NCI-H446 treated with DMSO at 0.1 percent for 48 hours (cell line): ENCODE measurements around the gene USP46.

Experiments
- DNase-seq: peaks from one replicate; lab custom pipeline; 2025; lab: John Stamatoyannopoulos, UW

Gene USP46

GRCh38 chr4:52574036-52574435 lies 85.1 kb downstream of the USP46 start:
- DNase-seq: no peak

- no peak for DNase-seq
Observed at GRCh38 chr4:52573551-52573950, 85.5 kb downstream of the USP46 start.

- DNase-seq: no peak
Observed at GRCh38 chr4:52572936-52573485, 86.1 kb downstream of the USP46 start.

DNA sequence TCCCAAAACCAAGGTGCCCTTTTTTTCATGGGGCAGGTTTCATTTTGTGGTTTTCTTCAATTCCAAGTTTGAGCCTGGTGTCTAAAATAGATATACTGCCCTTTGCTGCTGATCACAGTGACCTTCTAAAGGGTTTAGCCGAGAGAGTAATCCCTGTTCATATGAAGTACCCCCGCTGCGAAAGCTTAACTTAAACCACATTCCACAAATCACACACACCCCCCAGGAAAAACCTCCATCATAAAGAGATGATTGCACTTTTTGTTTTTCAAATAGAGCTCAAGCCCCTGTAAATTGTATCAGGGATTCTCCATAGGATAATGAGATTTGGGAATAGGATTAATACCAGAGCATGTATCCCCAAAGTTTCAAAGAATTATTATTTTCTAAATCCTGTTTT lies 90.8 kb downstream of the USP46 start:
- no peak for DNase-seq

- DNase-seq: no peak
Observed at GRCh38 chr4:52566136-52567031, 92.7 kb downstream of the USP46 start.

DNA sequence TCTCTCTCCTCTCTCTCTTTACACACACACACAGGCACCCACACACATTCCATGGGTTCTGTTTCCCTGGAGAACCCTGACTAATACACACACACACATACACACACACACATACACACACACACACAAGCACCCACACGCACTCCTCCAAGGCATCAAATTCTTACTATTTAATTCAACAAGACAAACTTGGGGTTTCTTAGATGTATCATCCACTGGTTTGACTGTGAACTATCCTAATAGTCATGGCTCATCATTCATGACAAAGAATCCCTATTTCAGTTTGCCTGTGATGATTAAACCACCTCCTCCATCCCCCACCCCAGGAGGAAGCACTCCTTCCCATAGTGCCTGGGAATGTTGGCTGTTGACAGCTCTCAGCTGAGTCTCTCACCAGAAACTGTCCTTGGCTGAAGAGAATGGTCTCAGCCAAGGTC lies 98.2 kb downstream of the USP46 start:
- no peak for DNase-seq

DNA sequence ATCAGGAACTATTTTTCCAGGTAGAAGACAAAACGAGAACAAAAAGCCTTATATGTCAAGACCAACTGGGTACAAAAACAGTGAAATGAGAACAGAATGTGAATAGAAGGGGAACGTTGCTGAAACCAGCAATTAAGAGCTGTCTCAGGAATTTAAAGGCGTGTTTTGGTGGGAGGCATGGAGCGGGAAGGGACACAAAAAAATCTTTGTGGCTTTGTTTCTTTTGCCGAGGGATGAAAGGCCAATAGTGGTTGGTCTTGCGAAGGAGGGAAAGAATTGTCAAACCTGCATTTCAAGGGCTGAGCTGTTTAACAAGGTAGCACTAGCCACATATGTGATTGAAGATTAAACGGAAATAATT lies 103.8 kb downstream of the USP46 start:
- DNase-seq: no peak

DNA sequence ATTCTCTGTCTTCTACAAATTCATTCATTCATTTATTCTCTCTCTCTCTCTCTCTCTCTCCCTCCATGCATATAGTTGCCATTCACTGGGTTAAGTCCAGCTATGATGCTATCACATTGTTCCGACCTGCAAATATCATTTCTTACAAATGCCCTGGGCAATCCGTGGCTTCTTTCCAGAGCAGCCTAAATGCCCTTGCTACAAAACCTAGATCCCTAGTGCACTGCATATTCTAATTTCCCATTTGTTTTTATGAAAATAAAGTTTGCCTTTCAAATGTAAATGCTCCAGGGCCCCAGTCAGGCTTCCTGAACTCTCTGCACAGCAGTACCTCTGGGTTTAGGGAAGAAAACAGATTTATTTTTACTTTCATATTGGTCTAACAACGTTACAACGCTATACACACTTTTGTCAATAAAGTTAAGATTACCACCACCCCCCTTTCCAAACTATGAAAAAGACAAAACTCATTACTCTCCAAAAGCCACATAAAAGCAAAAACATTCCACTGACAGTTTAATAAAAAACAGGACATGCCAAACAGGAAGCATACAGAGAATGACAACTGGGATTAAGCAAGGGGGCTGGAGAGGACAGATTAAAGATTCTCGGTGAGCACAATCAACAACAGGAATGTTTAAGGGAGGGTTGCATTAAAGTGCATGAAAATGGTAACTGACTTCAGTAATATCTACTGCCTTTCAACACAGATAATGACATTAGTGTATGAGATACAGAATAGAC lies 104.3 kb downstream of the USP46 start:
- no peak for DNase-seq

- DNase-seq: no peak
Observed at GRCh38 chr4:52552778-52553177, 106.3 kb downstream of the USP46 start.

GRCh38 chr4:52551487-52551886 lies 107.6 kb downstream of the USP46 start:
- DNase-seq: peak; percentile 32

GRCh38 chr4:52550186-52550585 lies 108.9 kb downstream of the USP46 start:
- no peak for DNase-seq

DNA sequence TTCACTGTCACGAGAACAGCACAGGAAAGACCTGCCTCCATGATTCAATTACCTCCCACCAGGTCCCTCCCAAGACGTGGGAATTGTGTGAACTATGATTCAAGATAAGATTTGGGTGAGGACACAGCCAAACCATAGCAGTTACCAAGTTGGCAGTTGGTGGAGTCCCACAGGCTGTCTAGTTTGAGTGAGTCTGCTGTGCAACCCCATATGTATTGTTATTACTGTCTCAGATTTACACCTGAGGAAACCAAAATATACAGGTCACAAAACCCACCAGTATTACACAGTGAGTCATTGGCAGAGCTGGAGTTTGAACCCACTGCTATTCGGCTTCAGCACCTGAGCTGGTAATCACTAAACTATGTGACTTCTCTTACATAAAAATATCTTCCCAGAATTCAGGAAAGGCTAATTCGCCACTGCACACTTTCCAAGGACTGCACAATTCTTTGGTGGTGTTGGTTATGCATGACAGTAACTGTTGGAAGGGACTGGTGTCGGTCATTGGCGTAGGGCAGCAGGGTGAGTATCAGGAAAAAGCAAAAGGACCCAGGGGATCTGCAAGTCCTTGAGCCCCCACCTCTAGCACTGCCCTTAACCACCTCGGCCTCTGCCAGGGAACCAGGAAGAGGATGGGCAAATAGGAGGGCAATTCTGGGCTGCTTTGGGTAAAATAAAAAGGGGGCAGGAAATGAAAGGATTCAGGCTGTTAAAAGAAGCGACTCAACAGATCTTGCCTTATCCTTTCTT lies 110.1 kb downstream of the USP46 start:
- DNase-seq: no peak

- no peak for DNase-seq
Observed at GRCh38 chr4:52546449-52546848, 112.7 kb downstream of the USP46 start.

DNA sequence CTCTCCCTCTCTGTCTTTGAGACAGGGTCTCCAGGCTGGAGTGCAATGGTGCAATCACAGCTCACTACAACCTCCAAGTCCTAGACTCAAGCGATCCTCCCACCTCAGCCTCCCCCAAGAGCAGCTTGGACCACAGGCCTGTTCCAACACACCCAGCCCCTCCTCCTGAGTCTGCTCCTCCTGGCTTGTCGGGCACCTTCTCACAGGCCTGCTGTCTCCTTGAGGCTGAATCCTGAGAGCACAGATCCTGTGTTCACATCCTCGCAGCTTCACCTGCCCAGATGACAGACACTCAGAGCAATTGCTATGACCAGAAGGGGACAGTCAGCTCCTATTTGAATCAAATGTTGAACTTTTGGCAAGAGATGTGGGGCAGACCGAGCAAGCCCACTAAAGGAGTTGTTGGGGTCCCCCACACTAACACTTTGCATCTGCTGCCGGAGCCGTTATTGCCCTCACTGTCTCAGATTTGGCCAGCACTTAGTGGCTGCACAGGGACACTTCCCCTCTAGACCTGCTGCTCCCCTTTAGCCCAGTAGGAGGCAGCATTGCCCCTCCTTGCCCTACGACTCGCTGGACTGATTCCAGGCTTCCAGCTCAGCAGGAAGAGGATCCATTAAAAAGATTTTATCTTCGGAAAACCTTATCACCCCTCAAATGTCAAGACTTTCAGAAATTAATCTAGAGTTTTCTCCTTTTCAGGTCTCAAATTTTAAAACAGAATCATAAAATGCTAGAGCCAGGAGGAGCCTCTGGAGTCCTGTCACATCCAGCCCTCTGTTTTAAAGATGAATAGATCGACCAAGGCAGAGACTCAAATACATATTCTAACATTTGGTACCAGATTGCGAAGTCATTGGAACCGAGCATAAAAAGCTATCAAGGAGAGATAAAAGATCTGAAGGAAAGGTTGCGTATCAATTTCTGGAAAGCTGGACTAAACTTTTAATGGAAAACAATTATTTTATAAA lies 113.7 kb downstream of the USP46 start:
- peak; percentile 4 for DNase-seq
